Superior temporal gyrus (tissue), 1 donor: ENCODE measurements around the gene SEPTIN8.
"Not testable (repeated sequence)": the region's sequence is repeated elsewhere in the genome, so short reads cannot be mapped to it uniquely, and the experiment has no call there.

ENCODE experiments used
- DNase-seq: peaks from one replicate; pipeline ENCODE4 v3.0.0-alpha.2; 2016; ENCODE audit errors: extremely low spot score

The SEPTIN8 gene

GRCh38 chr5:132812781-132813598 is 36.0 kb upstream of the SEPTIN8 start, which contains the start of gene SOWAHA:
Gene SOWAHA, plus strand, starts transcription at chr5:132813302. Its CDS starts 320 bp downstream, at chr5:132813622.
- DNase-seq: peak; percentile 77

GRCh38 chr5:132812123-132812765 is 35.2 kb upstream of the SEPTIN8 start:
- peak; percentile 68 for DNase-seq

DNA sequence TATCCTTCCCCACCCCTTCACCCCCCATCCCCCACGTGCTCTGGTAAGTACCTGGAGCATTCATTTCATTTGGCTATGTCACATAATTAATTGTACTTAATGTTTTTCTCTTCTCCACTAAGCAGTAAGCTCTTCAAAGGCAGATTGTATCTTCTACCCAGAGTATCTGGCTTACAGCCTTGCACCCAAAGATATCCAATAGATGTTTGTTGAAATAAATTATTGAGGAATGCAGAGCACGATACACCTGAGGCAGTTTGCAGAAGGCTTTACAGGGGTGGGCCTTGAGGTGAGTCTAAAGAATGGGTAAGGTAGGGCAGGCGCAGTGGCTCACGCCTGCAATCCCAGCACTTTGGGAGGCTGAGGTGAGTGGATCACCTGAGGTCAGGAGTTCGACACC is 33.6 kb upstream of the SEPTIN8 start:
- no peak for DNase-seq

DNA sequence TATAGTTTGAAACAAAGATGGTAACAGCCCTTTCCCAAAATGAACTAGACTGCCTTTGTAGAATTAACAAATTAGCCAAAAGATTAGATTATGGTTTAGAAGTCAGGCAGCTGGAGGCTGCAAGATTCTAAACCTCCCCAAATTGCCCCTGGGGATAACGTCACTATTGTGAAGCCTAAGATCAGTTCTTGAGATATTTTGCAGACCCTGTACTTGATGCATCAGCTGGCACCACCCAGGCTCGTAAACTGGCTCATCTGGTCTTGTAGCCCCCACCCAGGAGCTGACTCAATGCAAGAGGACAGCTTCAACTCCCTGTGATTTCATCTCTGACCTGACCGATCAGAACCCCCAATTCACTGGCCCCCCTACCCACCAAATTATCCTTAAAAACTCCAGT is 31.8 kb upstream of the SEPTIN8 start:
- no peak for DNase-seq

GRCh38 chr5:132808448-132808847 is 31.4 kb upstream of the SEPTIN8 start:
- DNase-seq: no peak

GRCh38 chr5:132807163-132807838 is 30.3 kb upstream of the SEPTIN8 start:
- DNase-seq: peak; percentile 81

- DNase-seq: not testable (repeated sequence)
These were observed 29.7 kb upstream of the SEPTIN8 start for GRCh38 chr5:132806804-132807162.

DNA sequence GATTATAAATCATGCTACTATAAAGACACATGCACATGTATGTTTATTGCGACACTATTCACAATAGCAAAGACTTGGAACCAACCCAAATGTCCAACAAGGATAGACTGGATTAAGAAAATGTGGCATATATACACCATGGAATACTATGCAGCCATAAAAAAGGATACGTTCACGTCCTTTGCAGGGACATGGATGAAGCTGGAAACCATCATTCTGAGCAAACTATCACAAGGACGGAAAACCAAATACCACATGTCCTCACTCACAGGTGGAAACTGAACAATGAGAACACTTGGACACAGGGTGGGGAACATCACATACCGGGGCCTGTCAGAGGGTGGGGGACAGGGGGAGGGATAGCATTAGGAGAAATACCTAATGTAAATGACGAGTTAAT is 28.8 kb upstream of the SEPTIN8 start:
- DNase-seq: not testable (repeated sequence)

GRCh38 chr5:132804219-132804618 is 27.2 kb upstream of the SEPTIN8 start:
- DNase-seq: not testable (repeated sequence)

- not testable (repeated sequence) for DNase-seq
These were observed 25.6 kb upstream of the SEPTIN8 start for GRCh38 chr5:132802685-132803066.

DNA sequence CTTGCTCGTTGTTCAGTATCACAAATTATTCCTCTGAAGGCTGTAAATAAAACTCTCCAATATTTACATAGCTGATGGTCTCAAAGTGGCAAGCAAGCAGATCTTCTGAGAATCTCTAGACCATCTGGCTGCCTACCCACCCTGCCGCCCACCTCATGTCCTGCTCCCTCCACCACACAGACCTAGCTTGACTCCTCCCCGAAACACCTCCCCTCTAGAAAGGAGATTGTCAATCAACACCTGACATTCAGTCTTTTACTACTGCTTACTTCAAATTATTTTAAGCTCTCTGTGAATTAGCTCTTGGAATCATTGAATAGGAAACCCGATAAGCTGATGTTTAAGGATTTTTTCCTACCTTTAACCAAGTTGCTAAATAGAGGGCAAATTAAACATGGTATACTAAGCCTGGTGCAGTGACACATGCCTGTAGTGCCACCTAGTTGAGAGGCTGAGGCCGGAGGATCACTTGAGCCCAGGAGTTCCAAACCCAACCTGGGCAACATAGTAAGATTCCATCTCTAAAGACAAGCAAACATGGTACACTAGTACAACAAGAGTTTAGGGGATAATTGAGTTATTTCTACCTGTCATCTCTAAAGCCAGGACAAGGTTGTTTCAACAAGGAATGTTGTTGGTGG is 25.1 kb upstream of the SEPTIN8 start:
- peak; percentile 34 for DNase-seq

DNA sequence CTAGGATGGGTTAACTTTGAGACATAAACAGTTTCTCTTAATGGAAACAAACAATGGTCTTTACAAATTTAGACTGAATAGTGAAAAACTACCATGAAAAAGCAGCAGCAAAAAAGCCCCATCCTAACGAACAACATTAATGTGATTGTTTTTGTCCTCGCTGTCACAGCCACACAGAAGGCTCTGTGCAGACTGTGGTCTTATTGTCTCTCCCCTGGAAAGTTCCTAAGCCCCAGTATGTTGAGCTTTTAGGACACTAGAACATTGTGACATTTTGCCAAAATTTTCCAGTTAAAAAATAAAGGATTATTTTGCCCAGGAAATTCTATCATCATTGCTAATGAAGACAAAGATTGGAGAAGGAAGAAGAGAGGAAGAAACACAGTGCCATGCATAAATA is 23.5 kb upstream of the SEPTIN8 start:
- peak; percentile 95 for DNase-seq

GRCh38 chr5:132799392-132799791 is 22.4 kb upstream of the SEPTIN8 start:
- no peak for DNase-seq

DNA sequence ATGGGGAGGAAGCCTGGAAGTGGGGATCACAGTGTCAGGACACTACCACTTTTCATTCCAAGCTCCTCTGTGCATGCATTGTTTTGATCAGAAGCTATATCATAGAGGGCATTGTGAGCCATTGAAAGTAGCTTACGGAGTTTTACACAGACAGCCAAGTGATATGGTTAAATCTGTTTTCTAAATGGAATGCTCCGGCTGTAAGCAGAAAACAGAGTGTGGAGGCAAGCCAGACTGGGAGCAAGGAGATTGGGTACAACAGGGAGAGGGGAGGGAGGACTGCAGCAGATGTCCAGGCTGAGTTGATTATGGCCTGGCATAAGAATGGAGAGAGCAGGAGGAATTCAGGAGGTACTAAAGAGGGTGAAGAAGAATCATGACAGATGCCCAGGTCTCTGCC is 20.6 kb upstream of the SEPTIN8 start:
- peak; percentile 87 for DNase-seq

GRCh38 chr5:132791026-132791425 is 14.0 kb upstream of the SEPTIN8 start:
- no peak for DNase-seq

DNA sequence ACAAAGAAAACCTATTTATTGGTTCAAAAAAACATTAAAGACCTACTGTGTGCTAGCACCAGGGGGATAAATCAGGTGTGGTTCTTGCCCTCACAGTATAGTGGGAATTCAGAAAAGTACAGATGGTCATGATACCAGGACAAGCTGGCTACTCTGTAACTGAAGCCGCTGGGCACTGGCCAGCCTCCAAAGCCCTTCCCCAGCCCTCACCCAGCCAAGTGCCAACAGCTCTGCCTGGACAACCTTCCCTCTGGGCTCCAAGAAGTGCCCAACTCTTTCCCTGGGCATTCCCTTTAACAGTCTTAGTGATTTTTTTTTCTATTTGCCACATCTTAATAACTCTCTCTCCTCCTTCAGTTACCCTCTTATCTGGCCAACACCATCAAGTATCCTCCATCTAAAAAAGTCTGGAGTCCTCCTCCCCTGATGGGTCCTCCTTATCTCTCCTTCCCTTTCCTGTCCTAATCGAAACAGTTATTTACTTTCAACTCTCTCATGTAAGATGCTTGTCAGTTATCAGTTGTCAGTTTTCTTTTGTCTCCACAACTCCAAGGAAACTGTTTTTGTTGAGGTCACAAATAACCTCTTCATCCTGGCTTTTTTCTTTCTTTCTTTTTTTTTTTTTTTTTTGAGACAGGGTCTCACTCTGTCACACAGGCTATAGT is 13.3 kb upstream of the SEPTIN8 start:
- peak; percentile 28 for DNase-seq

DNA sequence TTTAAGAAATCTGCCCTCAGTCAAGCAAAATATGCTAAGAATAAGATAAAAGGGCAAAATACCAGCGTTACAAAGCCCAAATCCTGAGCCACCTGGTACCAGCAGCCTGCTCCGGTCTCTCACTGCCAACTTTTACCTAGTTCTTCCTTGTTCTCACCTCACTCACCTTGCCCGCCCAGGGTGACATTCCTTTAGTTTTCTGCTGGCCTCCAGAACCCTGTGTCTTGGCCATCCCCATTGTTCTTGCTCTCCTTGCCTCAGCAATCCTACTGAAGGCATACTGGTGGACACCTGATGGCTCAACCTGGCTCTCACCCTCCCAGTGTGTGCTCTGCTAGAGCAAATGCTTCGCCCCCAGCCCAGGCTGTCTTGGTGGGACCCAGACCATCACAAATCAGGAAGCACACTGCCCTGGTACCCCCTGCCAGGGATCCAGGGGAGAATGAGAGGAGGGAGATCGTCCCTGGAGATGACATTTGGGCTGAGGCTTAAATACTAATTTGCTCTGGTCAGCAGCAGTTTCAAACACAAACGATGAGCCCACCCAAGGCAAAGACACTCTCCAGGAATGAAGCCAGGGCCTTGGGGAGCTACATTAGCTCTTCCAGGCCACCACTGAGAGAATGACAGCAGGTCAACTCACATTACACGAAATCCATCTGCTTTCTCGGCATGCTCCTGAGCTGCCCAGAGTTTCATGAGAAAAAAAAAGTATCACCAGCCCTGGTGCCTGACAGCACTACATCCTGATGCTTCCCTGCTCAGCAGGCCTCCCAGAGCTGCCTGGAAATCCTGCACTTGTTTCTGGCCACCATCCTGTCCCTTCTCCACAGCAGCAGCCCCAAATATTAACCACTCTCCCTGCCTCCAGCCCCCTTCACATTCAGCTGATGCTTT is 12.2 kb upstream of the SEPTIN8 start:
- no peak for DNase-seq

DNA sequence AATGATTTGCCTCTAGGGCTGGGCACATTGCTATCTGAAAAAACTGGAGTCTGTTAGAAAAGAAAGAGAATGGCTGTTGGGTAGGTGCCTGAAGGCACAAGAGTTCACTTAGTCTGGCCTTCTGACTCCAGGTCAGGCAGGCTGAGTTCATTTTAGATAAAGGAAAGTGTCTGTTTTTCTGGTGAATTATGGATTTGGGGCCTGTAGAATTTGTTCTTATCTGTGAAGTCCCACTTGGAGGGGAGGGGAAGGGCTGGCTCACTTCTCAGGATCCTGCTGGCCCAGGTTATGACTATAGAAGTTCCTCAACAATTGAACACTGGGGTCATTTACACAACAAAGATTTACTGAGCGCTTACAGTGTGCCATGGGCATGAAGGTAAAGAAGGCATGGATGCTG is 11.5 kb upstream of the SEPTIN8 start:
- DNase-seq: no peak

DNA sequence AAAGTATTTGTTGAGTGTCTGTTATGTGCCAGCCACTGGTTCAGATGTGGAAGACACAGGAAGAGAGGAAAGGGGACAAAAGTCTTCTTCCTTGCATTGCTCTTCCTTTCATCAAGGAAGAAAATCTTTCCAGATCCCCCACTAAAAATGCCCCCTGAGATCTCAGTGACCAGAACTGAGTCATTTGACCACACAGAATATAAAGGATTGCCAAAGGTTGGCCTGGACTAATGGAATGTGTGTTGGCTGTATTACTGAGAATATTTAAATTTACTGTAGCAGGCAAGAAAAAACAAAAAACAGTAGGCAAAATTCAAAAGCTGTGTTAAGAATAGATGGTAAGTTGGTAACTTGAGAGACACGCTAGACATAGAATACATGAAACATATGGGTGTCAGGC is 10.0 kb upstream of the SEPTIN8 start:
- DNase-seq: no peak

GRCh38 chr5:132785864-132786263 is 8.8 kb upstream of the SEPTIN8 start:
- DNase-seq: no peak

- DNase-seq: peak; percentile 42
These were observed 8.3 kb upstream of the SEPTIN8 start for GRCh38 chr5:132785365-132785764.
